A549 (cell line): ENCODE data around the gene OR6K6.

Source experiments
- CHD2 ChIP-seq: fragments of 150-350 bp; IDR thresholded peaks from 2 replicates; pipeline ENCODE4 v1.6.1; 2014; ENCODE audit warnings: low read length; ENCODE audit not compliant: partially characterized antibody
- EP300 ChIP-seq, 2 experiments: fragments of >200 bp; sonication (Bioruptor Twin); formaldehyde crosslinking; IDR thresholded peaks; 2 replicates in 1 of 2; 3 replicates in 1 of 2; pipeline ENCODE4 v1.6.1; 2016 to 2017
- JUN ChIP-seq, 2 experiments: fragments of >200 bp; sonication (Bioruptor Twin); formaldehyde crosslinking; IDR thresholded peaks; 2 replicates in 1 of 2; 3 replicates in 1 of 2; pipeline ENCODE4 v1.6.1; 2016 to 2017
- POLR2A ChIP-seq: IDR thresholded peaks from 2 replicates; pipeline ENCODE4 v1.6.1; 2012; ENCODE audit warnings: mild to moderate bottlenecking, low read length
- SREBF2 ChIP-seq: fragments of 450-650 bp; IDR thresholded peaks from 2 replicates; pipeline ENCODE4 v1.6.1; 2014; ENCODE audit warnings: mild to moderate bottlenecking, moderate library complexity
- TF ChIP-seq, protein P1 (sequence below): fragments of >200 bp; sonication (Bioruptor Twin); formaldehyde crosslinking; IDR thresholded peaks from 3 replicates; pipeline ENCODE4 v1.5.1; 2016
- TF ChIP-seq, protein P2 (sequence below): IDR thresholded peaks from 2 replicates; pipeline ENCODE4 v1.6.1; 2012

DNA sequence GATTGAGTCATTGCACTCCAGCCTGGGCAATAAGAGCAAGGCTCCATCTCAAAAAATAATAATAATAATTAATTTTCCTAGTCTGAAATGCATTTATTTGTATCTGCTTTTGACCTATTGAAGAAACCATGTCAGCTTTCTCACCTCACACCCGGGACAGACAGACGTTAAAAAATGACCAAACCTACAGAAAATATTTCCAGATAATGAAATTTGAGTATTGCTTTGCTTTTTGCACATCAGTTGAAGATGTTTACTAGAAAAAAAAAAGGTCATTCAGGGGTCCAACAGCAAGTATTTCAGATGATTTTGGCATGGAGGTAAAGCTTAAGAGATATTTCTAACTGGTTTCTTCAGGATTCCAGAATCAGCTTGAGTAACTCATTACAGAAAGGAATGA is at the start of gene OR6K6:
- TF ChIP-seq, protein P1, sequence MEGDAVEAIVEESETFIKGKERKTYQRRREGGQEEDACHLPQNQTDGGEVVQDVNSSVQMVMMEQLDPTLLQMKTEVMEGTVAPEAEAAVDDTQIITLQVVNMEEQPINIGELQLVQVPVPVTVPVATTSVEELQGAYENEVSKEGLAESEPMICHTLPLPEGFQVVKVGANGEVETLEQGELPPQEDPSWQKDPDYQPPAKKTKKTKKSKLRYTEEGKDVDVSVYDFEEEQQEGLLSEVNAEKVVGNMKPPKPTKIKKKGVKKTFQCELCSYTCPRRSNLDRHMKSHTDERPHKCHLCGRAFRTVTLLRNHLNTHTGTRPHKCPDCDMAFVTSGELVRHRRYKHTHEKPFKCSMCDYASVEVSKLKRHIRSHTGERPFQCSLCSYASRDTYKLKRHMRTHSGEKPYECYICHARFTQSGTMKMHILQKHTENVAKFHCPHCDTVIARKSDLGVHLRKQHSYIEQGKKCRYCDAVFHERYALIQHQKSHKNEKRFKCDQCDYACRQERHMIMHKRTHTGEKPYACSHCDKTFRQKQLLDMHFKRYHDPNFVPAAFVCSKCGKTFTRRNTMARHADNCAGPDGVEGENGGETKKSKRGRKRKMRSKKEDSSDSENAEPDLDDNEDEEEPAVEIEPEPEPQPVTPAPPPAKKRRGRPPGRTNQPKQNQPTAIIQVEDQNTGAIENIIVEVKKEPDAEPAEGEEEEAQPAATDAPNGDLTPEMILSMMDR, result no peak
- TF ChIP-seq JUN (IDR thresholded peaks at IDR 0.05) (no peak), SREBF2 (no peak), EP300 (IDR thresholded peaks at IDR 0.05) (no peak), CHD2 (no peak), POLR2A (no peak)
- TF ChIP-seq, protein P2, sequence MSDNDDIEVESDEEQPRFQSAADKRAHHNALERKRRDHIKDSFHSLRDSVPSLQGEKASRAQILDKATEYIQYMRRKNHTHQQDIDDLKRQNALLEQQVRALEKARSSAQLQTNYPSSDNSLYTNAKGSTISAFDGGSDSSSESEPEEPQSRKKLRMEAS, result no peak
